Peyer's patch (tissue), 4 donors: ENCODE measurements around the gene ANTXR1.

ENCODE experiments used
- CTCF ChIP-seq, 6 experiments: fragments of 450-650 bp in 4 of 6; fragments of 200-600 bp in 2 of 6; sonication (generic) in 1 of 6; IDR thresholded peaks; one replicate each; pipeline ENCODE4 v1.5.1; 2017 to 2019; ENCODE audit warnings: antibody characterized with exemption in 6 of 6, mild to moderate bottlenecking in 3 of 6, moderate library complexity in 1 of 6
- POLR2A ChIP-seq, 2 donors: fragments of 450-650 bp; IDR thresholded peaks; one replicate each; pipeline ENCODE4 v1.5.1; 2017; ENCODE audit warnings: antibody characterized with exemption in 2 of 2, mild to moderate bottlenecking in 2 of 2, moderate library complexity in 2 of 2

- TF ChIP-seq CTCF (IDR thresholded peaks at IDR 0.05) (no peak), POLR2A (IDR thresholded peaks at IDR 0.05) (no peak)
Observed at GRCh38 chr2:69122271-69122670, 109.3 kb downstream of the ANTXR1 start.
